Left forelimb (tissue), 1 donor: Measurements from ENCODE around the gene HS1BP3.

Experiments used
- DNase-seq: peaks from one replicate; pipeline ENCODE4 v3.0.0-alpha.2; 2018; ENCODE audit warnings: low spot score

The HS1BP3 gene

DNA sequence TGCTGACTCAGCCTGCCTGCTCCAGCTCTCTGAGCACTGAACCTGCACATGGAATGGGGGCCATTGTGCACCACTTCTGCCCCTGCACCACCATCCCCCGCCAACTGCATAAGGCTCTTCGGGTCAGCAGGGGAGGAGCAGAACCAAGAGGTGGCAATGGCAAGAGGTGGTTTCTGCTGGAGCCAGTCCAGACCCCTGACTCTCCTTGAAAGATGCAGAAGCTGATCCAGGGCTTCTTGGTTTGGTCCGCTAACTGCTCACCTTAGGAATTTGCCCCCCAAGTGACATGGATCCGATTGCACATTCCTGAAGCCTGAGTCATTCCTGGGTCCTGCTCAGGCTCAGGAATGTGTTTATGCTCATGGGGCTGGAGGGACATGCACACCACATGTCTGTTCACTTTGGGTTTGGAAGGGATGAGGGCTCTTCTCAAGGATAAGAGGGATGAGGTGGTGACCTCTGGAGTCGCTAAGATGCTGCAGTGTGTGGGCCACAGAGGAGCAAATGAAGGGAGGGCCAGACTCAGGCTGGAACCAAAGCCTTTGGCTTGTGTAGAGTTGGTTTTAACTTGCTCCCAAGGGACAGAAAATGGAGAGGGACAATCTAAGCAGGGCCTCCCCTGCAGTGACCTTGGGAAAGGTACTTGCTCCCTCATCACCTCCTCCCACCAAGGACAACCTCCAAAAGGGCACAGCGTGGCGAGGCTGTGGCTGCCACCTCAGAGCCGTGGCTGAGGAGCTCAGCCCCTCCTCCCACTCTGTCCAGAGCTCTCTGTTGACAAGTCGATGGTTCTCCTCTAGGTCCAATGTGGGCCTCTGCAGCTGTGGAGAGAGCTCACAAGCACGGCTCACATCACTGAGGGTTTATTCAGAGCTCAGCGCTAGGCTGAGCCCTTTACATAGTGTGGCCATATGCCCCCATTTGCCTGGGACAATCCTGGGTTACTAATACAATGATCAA is 66.2 kb downstream of the HS1BP3 start:
- no peak for DNase-seq

DNA sequence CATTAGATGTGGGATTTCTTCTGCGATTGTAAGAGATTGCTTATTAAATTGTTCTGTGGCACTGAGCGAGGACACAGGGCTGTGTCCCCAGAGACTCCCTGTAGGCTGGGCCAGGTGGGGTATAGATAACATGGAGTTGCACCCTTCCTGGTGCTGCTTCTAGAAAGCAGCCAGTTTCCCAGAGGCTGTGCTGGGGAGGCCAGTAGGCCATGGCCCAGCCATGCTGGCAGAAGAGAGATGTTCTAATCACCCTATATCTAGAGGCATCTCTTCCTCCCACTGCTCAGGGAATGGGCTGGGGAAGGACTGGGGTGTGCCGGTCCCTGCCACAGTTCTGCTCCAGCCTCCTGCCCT is 66.9 kb downstream of the HS1BP3 start:
- no peak for DNase-seq

DNA sequence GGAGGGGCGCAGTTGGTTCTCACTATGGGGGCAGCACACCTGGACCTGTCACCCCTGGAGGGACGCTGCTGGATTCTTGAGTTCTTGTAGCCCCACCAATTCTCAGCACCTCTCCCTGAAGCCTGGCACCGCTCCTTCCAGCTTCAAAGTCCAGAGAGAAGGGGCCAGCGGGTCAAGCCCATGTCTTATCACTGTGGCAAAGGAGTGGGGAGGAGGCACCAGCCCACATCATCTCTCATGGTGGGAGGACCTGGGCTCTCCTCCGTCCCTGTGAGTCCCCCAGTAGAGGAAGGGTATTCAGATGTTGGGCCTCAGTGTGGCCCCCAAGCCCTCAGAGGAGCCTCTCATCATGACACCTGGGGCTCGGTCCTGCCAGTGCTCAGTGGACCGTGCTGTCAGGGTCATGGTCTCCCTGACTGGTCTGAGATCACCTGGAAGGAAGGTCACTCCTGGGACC is 67.4 kb downstream of the HS1BP3 start:
- DNase-seq: no peak

DNA sequence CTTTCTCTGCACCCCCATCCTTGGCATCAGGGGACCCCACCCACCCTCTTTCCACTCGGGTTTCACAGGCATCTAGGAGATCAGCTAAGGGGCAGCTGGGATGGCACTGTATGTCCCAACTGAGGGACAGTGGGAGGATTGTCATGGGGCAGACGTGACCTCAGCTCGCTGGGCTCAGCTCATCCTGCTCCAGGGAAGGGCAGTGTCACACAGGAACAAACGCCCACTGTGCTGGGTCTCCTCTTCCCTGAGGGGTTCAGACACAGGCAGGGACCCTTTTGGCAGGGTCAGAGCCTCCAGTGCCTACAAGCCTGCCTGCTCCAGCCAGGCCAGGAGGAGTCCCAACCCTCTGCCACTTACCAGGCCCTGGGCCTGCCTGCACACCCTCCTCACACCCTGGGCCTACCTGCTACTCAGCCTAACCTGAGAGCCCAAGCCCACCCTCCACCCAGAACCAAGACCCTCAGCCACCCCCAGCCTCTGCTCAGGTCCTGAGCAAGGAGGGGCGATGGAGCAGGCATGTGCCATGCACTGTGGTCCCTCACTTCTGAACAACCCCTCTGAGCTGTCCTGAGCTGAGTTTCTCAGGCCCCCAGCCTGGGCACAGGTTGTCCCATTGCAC is 68.2 kb downstream of the HS1BP3 start:
- DNase-seq: no peak

GRCh38 chr2:20580690-20581437 is 70.0 kb downstream of the HS1BP3 start:
- no peak for DNase-seq

DNA sequence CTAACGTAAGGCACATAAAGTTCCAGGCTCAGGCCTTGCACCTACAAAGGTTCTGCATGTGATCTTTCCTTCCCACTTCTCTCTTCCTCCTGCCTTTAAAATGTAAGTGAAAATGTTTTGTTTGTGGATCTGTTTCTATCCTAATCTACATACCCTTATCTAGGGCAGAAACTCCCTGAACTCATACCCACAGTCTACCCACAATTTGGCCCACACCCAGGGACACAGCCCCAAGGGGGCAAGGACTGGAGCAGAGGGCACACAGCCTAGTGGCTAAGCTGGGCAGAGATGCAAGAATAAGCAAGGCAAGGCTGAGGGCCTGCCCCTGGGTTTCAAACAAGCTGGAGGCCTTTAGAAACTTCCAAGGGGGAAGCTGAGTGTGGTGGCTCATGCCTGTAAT is 71.0 kb downstream of the HS1BP3 start:
- no peak for DNase-seq

GRCh38 chr2:20578895-20579825 is 71.7 kb downstream of the HS1BP3 start:
- DNase-seq: peak; percentile 82

DNA sequence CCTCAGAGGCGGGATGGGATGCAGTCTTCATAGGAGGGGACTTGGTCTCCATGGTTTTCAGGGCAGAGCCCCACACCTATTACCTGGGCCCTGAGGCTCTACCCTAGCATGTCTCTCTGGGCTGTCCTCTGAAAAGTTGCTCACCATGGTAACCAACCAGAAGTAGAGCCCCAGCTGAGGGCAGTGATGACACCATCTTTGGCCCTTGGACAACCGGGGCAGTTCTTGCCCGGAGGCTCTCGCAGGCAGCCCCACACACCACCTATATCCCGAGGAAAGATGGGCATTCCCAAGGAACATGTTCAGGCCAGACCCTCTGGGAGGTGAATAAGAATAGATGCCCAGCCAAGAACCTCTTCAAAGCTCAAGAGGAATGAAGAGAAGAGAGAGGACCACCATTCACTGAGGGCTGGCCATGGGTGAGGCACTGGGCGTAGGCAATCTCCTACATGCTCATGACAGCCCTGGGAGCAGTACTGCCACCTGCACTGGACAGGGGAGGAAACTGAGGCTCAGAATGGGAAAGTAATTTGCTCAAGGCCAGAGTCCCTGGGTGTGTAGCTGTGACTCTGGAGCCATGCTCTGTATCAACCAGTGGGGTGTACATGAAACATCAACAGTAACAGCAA is 72.5 kb downstream of the HS1BP3 start:
- DNase-seq: no peak

- DNase-seq: no peak
Measured at GRCh38 chr2:20577495-20578235, 73.2 kb downstream of the HS1BP3 start.

- DNase-seq: no peak
Measured at GRCh38 chr2:20576598-20577115, 74.2 kb downstream of the HS1BP3 start.

GRCh38 chr2:20575935-20576597 is 74.8 kb downstream of the HS1BP3 start:
- no peak for DNase-seq

DNA sequence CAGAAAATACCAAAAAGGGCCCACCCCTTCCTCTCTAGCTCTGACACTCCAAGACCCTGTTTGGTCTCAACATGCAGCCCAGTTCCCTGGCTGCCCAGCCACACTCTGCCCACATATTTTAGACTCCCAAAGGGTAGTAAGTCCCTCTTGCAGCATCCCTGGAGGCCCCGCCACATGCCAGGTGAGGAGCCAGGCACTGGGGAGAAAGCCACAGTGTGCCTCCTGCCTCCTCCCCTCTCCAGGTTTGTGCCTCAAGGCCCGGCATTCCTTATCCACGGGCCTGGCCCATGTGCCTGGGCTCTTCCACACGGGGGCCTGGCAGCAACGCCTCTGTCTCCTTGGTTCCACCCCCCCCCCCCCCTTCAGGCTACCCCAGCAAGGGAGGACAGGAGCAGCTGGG is 75.5 kb downstream of the HS1BP3 start:
- DNase-seq: no peak

- no peak for DNase-seq
Measured at GRCh38 chr2:20574930-20575329, 76.0 kb downstream of the HS1BP3 start.

- DNase-seq: no peak
Measured at GRCh38 chr2:20574423-20574911, 76.4 kb downstream of the HS1BP3 start.

- DNase-seq: no peak
Measured at GRCh38 chr2:20573620-20574422, 77.1 kb downstream of the HS1BP3 start.

DNA sequence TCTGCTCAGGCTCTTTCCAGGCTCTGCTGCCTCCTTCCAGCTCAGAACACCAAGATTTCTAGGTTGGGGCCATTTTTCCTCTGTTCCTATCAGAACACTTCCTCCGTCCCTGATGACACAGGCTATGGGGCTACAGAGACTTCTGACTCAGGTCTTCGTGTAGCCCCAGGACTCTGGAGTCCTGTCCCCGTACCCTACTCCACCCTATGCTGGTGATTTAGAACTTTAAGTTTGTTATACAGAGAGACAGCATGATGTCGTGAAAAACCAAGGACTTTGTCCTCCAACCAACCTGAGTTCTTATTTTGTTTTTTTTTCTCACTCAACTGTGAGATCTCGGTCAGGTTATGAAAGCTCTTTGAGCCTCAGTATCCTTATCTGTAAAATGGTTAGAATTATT is 78.7 kb downstream of the HS1BP3 start:
- no peak for DNase-seq

DNA sequence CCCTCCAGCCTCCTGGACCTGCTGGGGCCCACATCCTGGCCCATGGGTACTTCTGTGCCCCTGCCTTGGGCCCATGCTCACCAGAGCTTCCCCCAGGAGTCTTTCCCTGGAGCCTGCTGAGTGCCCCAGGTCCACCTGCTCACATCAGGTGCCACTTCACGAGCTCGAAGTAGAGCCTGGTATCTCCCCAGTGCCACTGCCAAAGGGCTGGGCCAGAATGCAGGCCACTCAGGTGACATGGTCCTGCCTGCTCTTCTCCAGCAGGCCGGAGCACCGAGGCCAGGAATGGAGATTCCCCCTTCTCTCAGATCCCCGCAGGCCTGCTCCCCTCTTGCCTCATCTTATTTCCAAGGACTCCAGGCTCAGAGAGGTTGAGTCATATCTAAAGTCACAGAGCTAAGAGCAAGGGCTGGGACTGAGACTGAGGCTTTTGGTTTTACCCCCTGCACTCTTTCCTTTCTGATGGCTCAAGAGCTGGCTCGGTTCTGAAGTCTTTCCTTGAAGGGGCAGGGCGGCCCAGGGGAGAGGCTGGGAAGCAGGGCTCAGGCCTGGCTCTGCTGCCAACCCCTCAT is 79.2 kb downstream of the HS1BP3 start:
- no peak for DNase-seq

DNA sequence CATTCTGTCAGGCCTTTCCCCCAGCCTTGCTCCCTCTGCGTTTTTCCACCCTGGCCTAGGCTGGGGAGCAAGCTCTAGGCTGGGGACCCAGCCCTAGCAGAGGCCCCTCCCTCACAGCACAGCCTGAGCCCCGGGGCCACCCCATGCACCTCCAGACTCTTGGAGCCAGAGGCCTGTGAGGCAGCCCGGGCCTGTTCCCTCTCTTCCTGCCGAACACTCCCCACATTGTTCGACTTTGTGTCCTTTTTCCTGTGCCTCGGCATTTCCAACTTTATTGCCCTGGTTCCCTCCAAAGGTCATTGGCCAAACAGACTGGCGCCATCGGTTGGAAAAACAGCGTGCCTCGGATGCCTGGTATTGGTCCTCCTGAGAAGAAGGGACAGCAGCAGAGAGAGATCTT is 79.7 kb downstream of the HS1BP3 start:
- no peak for DNase-seq
